Measurements from ENCODE around the gene TRIM46.
"Not testable (repeated sequence)": the region's sequence is repeated elsewhere in the genome, so short reads cannot be mapped to it uniquely, and the experiment has no call there.

DNA sequence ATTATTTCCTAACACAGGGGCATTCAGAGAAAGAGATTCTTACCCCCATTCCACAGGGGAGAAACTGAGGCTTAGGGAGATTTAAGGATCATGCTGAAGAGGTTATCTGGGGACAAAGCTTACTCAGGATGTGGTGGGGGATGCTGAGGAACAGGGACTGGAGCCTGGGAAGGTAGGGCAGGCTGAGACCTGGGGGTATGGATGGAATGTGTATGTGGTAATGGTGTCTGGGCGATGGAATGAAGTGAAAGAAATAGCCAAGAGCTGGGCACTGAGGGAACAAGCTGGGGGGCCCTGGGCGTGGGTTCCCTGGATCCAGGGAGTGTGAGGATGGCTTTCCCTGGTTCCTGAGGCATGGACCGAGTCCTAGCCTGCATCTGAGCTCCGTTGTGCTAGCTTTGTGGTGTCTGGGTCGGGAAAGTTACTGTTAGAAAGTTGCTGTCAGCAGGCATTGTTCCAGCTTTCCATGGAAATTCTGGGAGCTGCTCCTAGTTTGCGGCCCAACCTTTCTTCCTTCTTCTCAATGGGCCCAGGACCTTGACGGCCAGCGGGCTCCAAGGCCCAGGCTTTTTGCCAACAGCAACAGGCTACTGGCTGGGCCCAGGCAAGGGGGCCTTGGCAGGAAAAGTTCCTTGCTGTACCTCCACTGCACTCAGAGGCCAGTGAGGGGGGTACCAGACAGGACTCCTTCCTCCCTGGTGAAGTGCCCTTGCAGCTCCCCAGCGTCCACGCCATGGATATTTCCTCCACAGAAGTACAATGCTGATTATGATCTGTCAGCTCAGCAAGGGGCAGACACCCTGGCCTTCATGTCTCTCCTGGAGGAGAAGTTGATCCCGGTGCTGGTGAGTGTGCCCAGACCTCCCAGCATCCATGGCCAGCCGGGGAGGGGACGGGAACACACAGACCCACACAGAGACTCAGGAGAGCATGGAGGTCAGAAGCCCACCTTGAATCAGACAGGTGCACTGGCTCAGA, 58.6 kb downstream of the TRIM46 start:
- TF ChIP-seq, protein P1, sequence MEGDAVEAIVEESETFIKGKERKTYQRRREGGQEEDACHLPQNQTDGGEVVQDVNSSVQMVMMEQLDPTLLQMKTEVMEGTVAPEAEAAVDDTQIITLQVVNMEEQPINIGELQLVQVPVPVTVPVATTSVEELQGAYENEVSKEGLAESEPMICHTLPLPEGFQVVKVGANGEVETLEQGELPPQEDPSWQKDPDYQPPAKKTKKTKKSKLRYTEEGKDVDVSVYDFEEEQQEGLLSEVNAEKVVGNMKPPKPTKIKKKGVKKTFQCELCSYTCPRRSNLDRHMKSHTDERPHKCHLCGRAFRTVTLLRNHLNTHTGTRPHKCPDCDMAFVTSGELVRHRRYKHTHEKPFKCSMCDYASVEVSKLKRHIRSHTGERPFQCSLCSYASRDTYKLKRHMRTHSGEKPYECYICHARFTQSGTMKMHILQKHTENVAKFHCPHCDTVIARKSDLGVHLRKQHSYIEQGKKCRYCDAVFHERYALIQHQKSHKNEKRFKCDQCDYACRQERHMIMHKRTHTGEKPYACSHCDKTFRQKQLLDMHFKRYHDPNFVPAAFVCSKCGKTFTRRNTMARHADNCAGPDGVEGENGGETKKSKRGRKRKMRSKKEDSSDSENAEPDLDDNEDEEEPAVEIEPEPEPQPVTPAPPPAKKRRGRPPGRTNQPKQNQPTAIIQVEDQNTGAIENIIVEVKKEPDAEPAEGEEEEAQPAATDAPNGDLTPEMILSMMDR (IDR thresholded peaks at IDR 0.05 in 2 of 3, conservative IDR thresholded peaks at IDR 0.05 in 1 of 3; ENCODE audit: borderline replicate concordance in 1 of 3, insufficient read depth in 1 of 3, low read depth in 2 of 3, low read length in 2 of 3), result not testable (repeated sequence)
- not testable (repeated sequence) for TF ChIP-seq EGR1 (IDR thresholded peaks at IDR 0.05; ENCODE audit: low read depth)
